Upper lobe of right lung (tissue), 1 donor: ENCODE results near the gene MX1. TPM values are rescaled to one million over a fixed set of nuclear protein-coding genes. Genes with fewer than 3 reads are reported as not detected.
A peak's percentile ranks its signal among the peaks of the same experiment; 100 is the strongest.

Experiments
- ATAC-seq: fragments of 200-7000 bp; cut with Tn5 transposase; one replicate; pipeline ENCODE4 v1.9.1; 2020; ENCODE audit warnings: mild to moderate bottlenecking, moderate library complexity
- DNase-seq: peaks from one replicate; pipeline ENCODE4 v3.0.0-alpha.2; 2020
- H3K27ac ChIP-seq: fragments of 200-600 bp; one replicate; pipeline ENCODE4 v1.8.0; 2022
- H3K27me3 ChIP-seq: fragments of 200-600 bp; one replicate; pipeline ENCODE4 v1.8.0; 2022; ENCODE audit warnings: mild to moderate bottlenecking
- H3K36me3 ChIP-seq: fragments of 200-600 bp; one replicate; pipeline ENCODE4 v1.8.0; 2022
- H3K4me1 ChIP-seq: fragments of 200-600 bp; one replicate; pipeline ENCODE4 v1.8.0; 2022
- H3K4me3 ChIP-seq: fragments of 200-600 bp; one replicate; pipeline ENCODE4 v1.8.0; 2022; ENCODE audit warnings: mild to moderate bottlenecking
- H3K9me3 ChIP-seq: fragments of 200-600 bp; one replicate; pipeline ENCODE4 v1.8.0; 2022
- CTCF ChIP-seq: fragments of 200-600 bp; IDR thresholded peaks from one replicate; pipeline ENCODE4 v1.8.0; 2022; ENCODE audit warnings: antibody characterized with exemption
- intact Hi-C: fragments of 100-400 bp; cut with DNase I; formaldehyde crosslinking; loops from one replicate; pipeline ENCODE4 v1.11.0; 2022
- total RNA-seq: library from RNA; stranded (reverse); fragmentation: NEBNext Ultra II Directional; extraction: Animal tissue kit (Norgen Biotek cat#: 25700); gene quantifications from one replicate; pipeline ENCODE4 v1.2.1, GENCODE V29; 2021
- donor health status: DM: no; HTN: yes; CAD: no; lungs with severe emphysema.

Gene MX1
- total RNA-seq, 1 donor from 2014 or later: 142 TPM

- no peak for TF ChIP-seq CTCF
- no peak overlapping the region for H3K27ac ChIP-seq
- ATAC-seq (no peak), DNase-seq (no peak)
- H3K27me3 ChIP-seq: no peaks in the 10 kb centered on the region
- intact Hi-C loops: no loop called here
- no peaks in the 10 kb centered on the region for H3K4me1 ChIP-seq
- H3K36me3 ChIP-seq: peaks cover 95% of the 10 kb centered on the region
- H3K4me3 ChIP-seq: no peak overlapping the region
- no peaks in the 10 kb centered on the region for H3K9me3 ChIP-seq
Measured at GRCh38 chr21:41443562-41443961, 17.5 kb downstream of the MX1 start.

DNA sequence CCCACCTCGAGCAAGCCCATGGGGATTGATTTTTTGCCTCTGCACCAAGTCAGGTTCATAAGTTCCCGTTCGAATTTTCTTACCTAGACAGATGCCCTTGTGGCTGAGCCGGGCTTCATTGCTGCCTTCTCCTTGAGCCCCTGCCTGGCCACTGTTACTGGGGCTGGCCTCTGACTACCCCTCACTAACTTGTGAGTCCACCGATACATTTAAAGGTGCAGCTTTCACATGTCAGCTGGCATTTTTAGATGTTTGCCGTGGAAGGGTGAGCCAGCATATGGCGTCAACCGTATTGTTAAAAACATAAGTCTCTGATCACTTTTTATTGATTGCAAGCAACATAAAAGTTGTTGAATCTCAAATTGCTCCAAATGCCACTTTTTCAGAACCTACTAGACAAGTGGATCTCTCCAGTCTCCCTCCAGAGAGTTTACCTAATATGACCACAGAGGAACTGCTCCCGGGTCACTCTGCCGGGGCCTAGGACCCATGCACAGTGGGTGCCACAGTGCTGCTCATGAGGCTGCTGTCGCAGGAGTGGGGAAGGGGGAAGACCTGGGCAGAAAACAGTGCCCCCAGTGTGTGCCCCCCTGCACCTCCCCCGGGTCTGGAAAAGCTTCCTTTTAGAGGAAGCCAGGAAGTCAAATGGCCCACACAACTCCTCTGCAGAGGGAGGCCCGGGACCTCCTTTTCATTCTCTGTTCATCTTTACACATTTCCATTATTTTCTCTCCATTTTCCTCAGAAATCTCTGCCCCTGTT lies 18.8 kb downstream of the MX1 start:
- TF ChIP-seq CTCF: no peak
- no peak for ATAC-seq
- intact Hi-C loops: no loop called here
- no peaks in the 10 kb centered on the region for H3K27me3 ChIP-seq
- H3K36me3 ChIP-seq: peaks cover 92% of the 10 kb centered on the region
- no peak for DNase-seq
- no peak overlapping the region for H3K4me3 ChIP-seq
- H3K27ac ChIP-seq: no peak overlapping the region
- H3K9me3 ChIP-seq: no peaks in the 10 kb centered on the region
- H3K4me1 ChIP-seq: no peaks in the 10 kb centered on the region

- no peaks in the 10 kb centered on the region for H3K27me3 ChIP-seq
- intact Hi-C loops: no loop called here
- no peak overlapping the region for H3K27ac ChIP-seq
- no peaks in the 10 kb centered on the region for H3K9me3 ChIP-seq
- TF ChIP-seq CTCF: no peak
- DNase-seq (no peak), ATAC-seq (peak; percentile 36)
- no peak overlapping the region for H3K4me3 ChIP-seq
- H3K4me1 ChIP-seq: no peaks in the 10 kb centered on the region
- peaks cover 91% of the 10 kb centered on the region for H3K36me3 ChIP-seq
Measured at GRCh38 chr21:41445465-41445862, 19.4 kb downstream of the MX1 start.

DNA sequence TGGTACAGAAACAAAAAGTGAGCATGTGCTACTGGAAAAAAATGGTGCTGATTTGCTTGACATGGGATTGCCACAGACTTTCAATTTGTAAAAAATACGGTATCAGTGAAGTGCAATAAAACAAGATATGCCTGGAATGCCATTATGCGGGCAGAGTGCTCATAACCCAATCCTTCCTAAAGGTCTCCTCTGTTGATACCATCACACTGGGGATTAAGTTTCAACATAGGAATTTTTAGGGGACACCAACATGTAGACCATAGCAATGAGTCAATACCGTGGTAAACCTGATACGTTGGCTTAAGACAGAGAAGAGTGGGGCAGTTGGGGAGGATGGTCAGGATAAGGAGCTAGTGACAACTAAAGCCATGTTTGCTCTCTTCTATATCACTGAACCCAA lies 20.5 kb downstream of the MX1 start:
- Histone ChIP-seq H3K27ac (no peak overlapping the region), H3K27me3 (no peaks in the 10 kb centered on the region), H3K4me3 (no peak overlapping the region), H3K9me3 (no peaks in the 10 kb centered on the region), H3K36me3 (peaks cover 80% of the 10 kb centered on the region), H3K4me1 (no peaks in the 10 kb centered on the region)
- TF ChIP-seq CTCF: no peak
- no peak for ATAC-seq
- DNase-seq: no peak
- intact Hi-C loops: no loop called here

- TF ChIP-seq CTCF: no peak
- H3K27ac ChIP-seq: no peak overlapping the region
- H3K4me1 ChIP-seq: no peaks in the 10 kb centered on the region
- intact Hi-C loops: no loop called here
- no peaks in the 10 kb centered on the region for H3K9me3 ChIP-seq
- ATAC-seq (no peak), DNase-seq (no peak)
- H3K36me3 ChIP-seq: peaks cover 81% of the 10 kb centered on the region
- H3K27me3 ChIP-seq: no peaks in the 10 kb centered on the region
- no peak overlapping the region for H3K4me3 ChIP-seq
Measured at GRCh38 chr21:41447356-41447755, 21.3 kb downstream of the MX1 start.
